MG63 (cell line): ENCODE measurements around the gene CPSF2. TPM values are rescaled to one million over a fixed set of nuclear protein-coding genes. Genes with fewer than 3 reads are reported as not detected.
"Not testable (repeated sequence)": the region's sequence is repeated elsewhere in the genome, so short reads cannot be mapped to it uniquely, and the experiment has no call there.

Experiments
- DNase-seq: peaks from one replicate; pipeline ENCODE4 v3.0.0-alpha.2; 2020
- H3K27me3 ChIP-seq: fragments of 250-450 bp; sonication (Bioruptor Pico); 2 replicates; pipeline ENCODE4 v1.5.1; 2020; ENCODE audit warnings: mild to moderate bottlenecking, moderate library complexity
- H3K36me3 ChIP-seq: fragments of 250-450 bp; sonication (Bioruptor Pico); 2 replicates; pipeline ENCODE4 v1.5.1; 2020; ENCODE audit warnings: mild to moderate bottlenecking, moderate library complexity
- H3K4me3 ChIP-seq: fragments of 250-450 bp; sonication (Bioruptor Pico); 2 replicates; pipeline ENCODE4 v1.5.1; 2020; ENCODE audit warnings: mild to moderate bottlenecking, moderate library complexity
- H3K9me3 ChIP-seq: fragments of 250-450 bp; sonication (Bioruptor Pico); 2 replicates; pipeline ENCODE4 v1.5.1; 2020; ENCODE audit warnings: mild to moderate bottlenecking, moderate library complexity
- total RNA-seq: library from RNA; depleted of rRNA; stranded (reverse); fragments of >200 nt; shearing (Covaris generic); gene quantifications from 2 replicates; pipeline ENCODE4 v1.2.3, GENCODE V29; 2014; ENCODE audit warnings: low replicate concordance

Gene CPSF2
- total RNA-seq, 1 experiment from 2014 or later = 39.2 TPM

GRCh38 chr14:92143309-92143708, 21.5 kb downstream of the CPSF2 start:
- Histone ChIP-seq H3K4me3 (no peak overlapping the region), H3K36me3 (peaks cover 36% of the 10 kb centered on the region), H3K27me3 (no peaks in the 10 kb centered on the region), H3K9me3 (no peaks in the 10 kb centered on the region)
- DNase-seq = no peak

GRCh38 chr14:92143962-92144361, 22.2 kb downstream of the CPSF2 start:
- no peak for DNase-seq
- Histone ChIP-seq H3K9me3 (no peaks in the 10 kb centered on the region), H3K4me3 (no peak overlapping the region), H3K27me3 (no peaks in the 10 kb centered on the region), H3K36me3 (peaks cover 36% of the 10 kb centered on the region)

GRCh38 chr14:92144708-92145107, 22.9 kb downstream of the CPSF2 start:
- no peak overlapping the region for H3K4me3 ChIP-seq
- DNase-seq = no peak
- H3K27me3 ChIP-seq = no peaks in the 10 kb centered on the region
- H3K36me3 ChIP-seq = peaks cover 36% of the 10 kb centered on the region
- no peaks in the 10 kb centered on the region for H3K9me3 ChIP-seq

GRCh38 chr14:92153581-92153980, 31.8 kb downstream of the CPSF2 start:
- Histone ChIP-seq H3K9me3 (no peaks in the 10 kb centered on the region), H3K36me3 (peaks cover 27% of the 10 kb centered on the region), H3K27me3 (no peaks in the 10 kb centered on the region), H3K4me3 (no peak overlapping the region)
- no peak for DNase-seq

- no peak overlapping the region for H3K4me3 ChIP-seq
- H3K27me3 ChIP-seq = no peaks in the 10 kb centered on the region
- H3K9me3 ChIP-seq = no peaks in the 10 kb centered on the region
- no peak for DNase-seq
- peaks cover 27% of the 10 kb centered on the region for H3K36me3 ChIP-seq
Observed at GRCh38 chr14:92154283-92154942, 32.6 kb downstream of the CPSF2 start.

- no peaks in the 10 kb centered on the region for H3K27me3 ChIP-seq
- H3K4me3 ChIP-seq = no peak overlapping the region
- H3K9me3 ChIP-seq = 0 out of 2 replicates have a peak, but pooled peaks cover 4% of the 10 kb centered on the region
- no peak for DNase-seq
- peaks cover 49% of the 10 kb centered on the region for H3K36me3 ChIP-seq
Observed at GRCh38 chr14:92160619-92161018, 38.9 kb downstream of the CPSF2 start.

GRCh38 chr14:92161521-92161920, 39.8 kb downstream of the CPSF2 start:
- H3K27me3 ChIP-seq = no peaks in the 10 kb centered on the region
- no peak for DNase-seq
- peaks cover 46% of the 10 kb centered on the region for H3K36me3 ChIP-seq
- no peak overlapping the region for H3K4me3 ChIP-seq
- H3K9me3 ChIP-seq = 0 out of 2 replicates have a peak, but pooled peaks cover 4% of the 10 kb centered on the region

GRCh38 chr14:92164958-92165357, 43.2 kb downstream of the CPSF2 start:
- Histone ChIP-seq H3K27me3 (no peaks in the 10 kb centered on the region), H3K4me3 (no peak overlapping the region), H3K36me3 (peaks cover 37% of the 10 kb centered on the region), H3K9me3 (0 out of 2 replicates have a peak, but pooled peaks cover 4% of the 10 kb centered on the region)
- no peak for DNase-seq

GRCh38 chr14:92173668-92174067, 51.9 kb downstream of the CPSF2 start:
- H3K27me3 ChIP-seq = no peaks in the 10 kb centered on the region
- DNase-seq = no peak
- no peak overlapping the region for H3K4me3 ChIP-seq
- no peaks in the 10 kb centered on the region for H3K36me3 ChIP-seq
- no peaks in the 10 kb centered on the region for H3K9me3 ChIP-seq

- no peaks in the 10 kb centered on the region for H3K9me3 ChIP-seq
- no peaks in the 10 kb centered on the region for H3K27me3 ChIP-seq
- no peak for DNase-seq
- no peak overlapping the region for H3K4me3 ChIP-seq
- no peaks in the 10 kb centered on the region for H3K36me3 ChIP-seq
Observed at GRCh38 chr14:92175811-92176210, 54.0 kb downstream of the CPSF2 start.

- Histone ChIP-seq H3K4me3 (no peak overlapping the region), H3K9me3 (no peaks in the 10 kb centered on the region), H3K27me3 (no peaks in the 10 kb centered on the region), H3K36me3 (no peaks in the 10 kb centered on the region)
- no peak for DNase-seq
Observed at GRCh38 chr14:92176476-92176875, 54.7 kb downstream of the CPSF2 start.

GRCh38 chr14:92179178-92179577, 57.4 kb downstream of the CPSF2 start:
- DNase-seq, H3K9me3 ChIP-seq, H3K27me3 ChIP-seq, H3K36me3 ChIP-seq, H3K4me3 ChIP-seq: not testable (repeated sequence)

GRCh38 chr14:92185559-92185958, 63.8 kb downstream of the CPSF2 start:
- Histone ChIP-seq H3K36me3 (no peaks in the 10 kb centered on the region), H3K9me3 (no peaks in the 10 kb centered on the region)
- no peak for DNase-seq

GRCh38 chr14:92187616-92188015, 65.8 kb downstream of the CPSF2 start:
- H3K36me3 ChIP-seq, H3K4me3 ChIP-seq, H3K27me3 ChIP-seq, DNase-seq, H3K9me3 ChIP-seq: not testable (repeated sequence)

More at GRCh38 chr14:92185559-92185958, 63.8 kb downstream of the CPSF2 start:
- Histone ChIP-seq H3K27me3 (no peaks in the 10 kb centered on the region), H3K4me3 (no peak overlapping the region)

- H3K9me3 ChIP-seq = no peaks in the 10 kb centered on the region
- no peaks in the 10 kb centered on the region for H3K27me3 ChIP-seq
- DNase-seq = no peak
- no peak overlapping the region for H3K4me3 ChIP-seq
- no peaks in the 10 kb centered on the region for H3K36me3 ChIP-seq
Observed at GRCh38 chr14:92190768-92191167, 69.0 kb downstream of the CPSF2 start.

GRCh38 chr14:92198804-92199203, 77.0 kb downstream of the CPSF2 start:
- H3K4me3 ChIP-seq = no peak overlapping the region
- H3K36me3 ChIP-seq = no peaks in the 10 kb centered on the region
- H3K27me3 ChIP-seq = no peaks in the 10 kb centered on the region
- H3K9me3 ChIP-seq = no peaks in the 10 kb centered on the region
- no peak for DNase-seq

GRCh38 chr14:92199763-92200162, 78.0 kb downstream of the CPSF2 start:
- H3K36me3 ChIP-seq = no peaks in the 10 kb centered on the region
- DNase-seq = no peak
- H3K4me3 ChIP-seq = no peak overlapping the region
- H3K27me3 ChIP-seq = no peaks in the 10 kb centered on the region
- H3K9me3 ChIP-seq = no peaks in the 10 kb centered on the region

GRCh38 chr14:92203116-92203515, 81.3 kb downstream of the CPSF2 start:
- no peak for DNase-seq
- no peak overlapping the region for H3K4me3 ChIP-seq
- no peaks in the 10 kb centered on the region for H3K9me3 ChIP-seq
- no peaks in the 10 kb centered on the region for H3K27me3 ChIP-seq
- H3K36me3 ChIP-seq = no peaks in the 10 kb centered on the region
